ENCODE measurements around the gene MRPS27.

MRPS27 gene

GRCh38 chr5:72314571-72315172 is 5.4 kb downstream of the MRPS27 start:
- TF ChIP-seq TAF1 (IDR thresholded peaks at IDR 0.05; ENCODE audit: low read depth) (no peak), MAX (IDR thresholded peaks at IDR 0.05) (no peak), CREB1 (IDR thresholded peaks at IDR 0.05; ENCODE audit: low read depth) (no peak), CEBPB (IDR thresholded peaks at IDR 0.05) (no peak), RAD21 (IDR thresholded peaks at IDR 0.05; ENCODE audit: low read depth) (no peak), USF1 (IDR thresholded peaks at IDR 0.05) (no peak), NFIC (IDR thresholded peaks at IDR 0.05) (no peak), EGR1 (IDR thresholded peaks at IDR 0.05) (no peak), YY1 (IDR thresholded peaks at IDR 0.05; ENCODE audit: low read depth) (no peak), TEAD4 (IDR thresholded peaks at IDR 0.05) (no peak), TCF12 (IDR thresholded peaks at IDR 0.05; ENCODE audit: low read depth) (no peak), EP300 (IDR thresholded peaks at IDR 0.05; ENCODE audit: borderline replicate concordance) (no peak), FOXM1 (IDR thresholded peaks at IDR 0.05; ENCODE audit: borderline replicate concordance, low read depth) (no peak), ZBTB7A (IDR thresholded peaks at IDR 0.05; ENCODE audit: low read depth) (no peak)
- TF ChIP-seq, protein P1, sequence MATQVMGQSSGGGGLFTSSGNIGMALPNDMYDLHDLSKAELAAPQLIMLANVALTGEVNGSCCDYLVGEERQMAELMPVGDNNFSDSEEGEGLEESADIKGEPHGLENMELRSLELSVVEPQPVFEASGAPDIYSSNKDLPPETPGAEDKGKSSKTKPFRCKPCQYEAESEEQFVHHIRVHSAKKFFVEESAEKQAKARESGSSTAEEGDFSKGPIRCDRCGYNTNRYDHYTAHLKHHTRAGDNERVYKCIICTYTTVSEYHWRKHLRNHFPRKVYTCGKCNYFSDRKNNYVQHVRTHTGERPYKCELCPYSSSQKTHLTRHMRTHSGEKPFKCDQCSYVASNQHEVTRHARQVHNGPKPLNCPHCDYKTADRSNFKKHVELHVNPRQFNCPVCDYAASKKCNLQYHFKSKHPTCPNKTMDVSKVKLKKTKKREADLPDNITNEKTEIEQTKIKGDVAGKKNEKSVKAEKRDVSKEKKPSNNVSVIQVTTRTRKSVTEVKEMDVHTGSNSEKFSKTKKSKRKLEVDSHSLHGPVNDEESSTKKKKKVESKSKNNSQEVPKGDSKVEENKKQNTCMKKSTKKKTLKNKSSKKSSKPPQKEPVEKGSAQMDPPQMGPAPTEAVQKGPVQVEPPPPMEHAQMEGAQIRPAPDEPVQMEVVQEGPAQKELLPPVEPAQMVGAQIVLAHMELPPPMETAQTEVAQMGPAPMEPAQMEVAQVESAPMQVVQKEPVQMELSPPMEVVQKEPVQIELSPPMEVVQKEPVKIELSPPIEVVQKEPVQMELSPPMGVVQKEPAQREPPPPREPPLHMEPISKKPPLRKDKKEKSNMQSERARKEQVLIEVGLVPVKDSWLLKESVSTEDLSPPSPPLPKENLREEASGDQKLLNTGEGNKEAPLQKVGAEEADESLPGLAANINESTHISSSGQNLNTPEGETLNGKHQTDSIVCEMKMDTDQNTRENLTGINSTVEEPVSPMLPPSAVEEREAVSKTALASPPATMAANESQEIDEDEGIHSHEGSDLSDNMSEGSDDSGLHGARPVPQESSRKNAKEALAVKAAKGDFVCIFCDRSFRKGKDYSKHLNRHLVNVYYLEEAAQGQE (IDR thresholded peaks at IDR 0.05; ENCODE audit: low read depth): no peak

DNA sequence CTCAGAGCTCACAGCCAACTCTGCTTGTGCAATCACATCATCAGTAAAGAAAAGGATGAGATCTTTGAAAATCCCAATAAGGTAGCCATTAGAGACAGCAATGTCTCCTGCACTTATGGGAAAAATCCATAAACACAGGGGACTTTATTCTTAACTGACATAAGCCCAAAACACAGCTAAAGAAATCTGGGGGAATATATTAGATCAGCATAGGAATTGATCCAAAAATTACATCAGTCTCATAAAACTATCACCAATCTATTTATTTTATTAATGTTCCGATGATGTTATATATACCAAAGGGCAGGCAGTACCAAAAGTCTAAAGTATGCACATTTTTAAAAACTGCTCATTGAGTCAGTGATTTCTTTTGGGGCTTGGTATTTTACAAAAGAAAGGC is 6.9 kb downstream of the MRPS27 start:
- no peak for TF ChIP-seq TCF12 (IDR thresholded peaks at IDR 0.05; ENCODE audit: low read depth)
- no peak for TF ChIP-seq NFIC (IDR thresholded peaks at IDR 0.05)
- TF ChIP-seq ZBTB7A (IDR thresholded peaks at IDR 0.05; ENCODE audit: low read depth): no peak
- no peak for TF ChIP-seq EGR1 (IDR thresholded peaks at IDR 0.05)
- no peak for TF ChIP-seq CREB1 (IDR thresholded peaks at IDR 0.05; ENCODE audit: low read depth)
- TF ChIP-seq MAX (IDR thresholded peaks at IDR 0.05): no peak
- TF ChIP-seq RAD21 (IDR thresholded peaks at IDR 0.05; ENCODE audit: low read depth): no peak
- TF ChIP-seq FOXM1 (IDR thresholded peaks at IDR 0.05; ENCODE audit: borderline replicate concordance, low read depth): no peak
- TF ChIP-seq EP300 (IDR thresholded peaks at IDR 0.05; ENCODE audit: borderline replicate concordance): no peak
- no peak for TF ChIP-seq TAF1 (IDR thresholded peaks at IDR 0.05; ENCODE audit: low read depth)
- no peak for TF ChIP-seq USF1 (IDR thresholded peaks at IDR 0.05)
- no peak for TF ChIP-seq TEAD4 (IDR thresholded peaks at IDR 0.05)

DNA sequence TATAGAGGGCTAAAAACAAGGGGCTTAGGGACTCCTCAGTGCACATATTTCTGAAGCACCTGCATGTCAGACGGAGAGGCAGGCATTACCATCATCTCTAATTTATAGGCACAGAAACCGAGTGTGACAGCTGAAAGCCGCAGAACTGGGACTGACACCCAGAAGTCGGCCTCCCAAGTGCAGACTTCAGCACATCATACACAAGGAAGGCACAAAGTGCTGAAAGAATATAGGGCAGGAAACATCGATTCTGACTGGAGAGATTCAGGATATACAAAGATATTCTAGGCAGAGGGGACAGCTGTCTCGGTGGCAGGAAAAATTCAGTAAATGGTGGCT is 11.2 kb downstream of the MRPS27 start:
- TF ChIP-seq CEBPB (IDR thresholded peaks at IDR 0.05) (no peak), TAF1 (IDR thresholded peaks at IDR 0.05; ENCODE audit: low read depth) (no peak), YY1 (IDR thresholded peaks at IDR 0.05; ENCODE audit: low read depth) (no peak), USF1 (IDR thresholded peaks at IDR 0.05) (no peak), ZBTB7A (IDR thresholded peaks at IDR 0.05; ENCODE audit: low read depth) (no peak), EGR1 (IDR thresholded peaks at IDR 0.05) (no peak), CREB1 (IDR thresholded peaks at IDR 0.05; ENCODE audit: low read depth) (no peak), NFIC (IDR thresholded peaks at IDR 0.05) (no peak), RAD21 (IDR thresholded peaks at IDR 0.05; ENCODE audit: low read depth) (no peak)
- TF ChIP-seq, protein P1 (IDR thresholded peaks at IDR 0.05; ENCODE audit: low read depth): no peak

DNA sequence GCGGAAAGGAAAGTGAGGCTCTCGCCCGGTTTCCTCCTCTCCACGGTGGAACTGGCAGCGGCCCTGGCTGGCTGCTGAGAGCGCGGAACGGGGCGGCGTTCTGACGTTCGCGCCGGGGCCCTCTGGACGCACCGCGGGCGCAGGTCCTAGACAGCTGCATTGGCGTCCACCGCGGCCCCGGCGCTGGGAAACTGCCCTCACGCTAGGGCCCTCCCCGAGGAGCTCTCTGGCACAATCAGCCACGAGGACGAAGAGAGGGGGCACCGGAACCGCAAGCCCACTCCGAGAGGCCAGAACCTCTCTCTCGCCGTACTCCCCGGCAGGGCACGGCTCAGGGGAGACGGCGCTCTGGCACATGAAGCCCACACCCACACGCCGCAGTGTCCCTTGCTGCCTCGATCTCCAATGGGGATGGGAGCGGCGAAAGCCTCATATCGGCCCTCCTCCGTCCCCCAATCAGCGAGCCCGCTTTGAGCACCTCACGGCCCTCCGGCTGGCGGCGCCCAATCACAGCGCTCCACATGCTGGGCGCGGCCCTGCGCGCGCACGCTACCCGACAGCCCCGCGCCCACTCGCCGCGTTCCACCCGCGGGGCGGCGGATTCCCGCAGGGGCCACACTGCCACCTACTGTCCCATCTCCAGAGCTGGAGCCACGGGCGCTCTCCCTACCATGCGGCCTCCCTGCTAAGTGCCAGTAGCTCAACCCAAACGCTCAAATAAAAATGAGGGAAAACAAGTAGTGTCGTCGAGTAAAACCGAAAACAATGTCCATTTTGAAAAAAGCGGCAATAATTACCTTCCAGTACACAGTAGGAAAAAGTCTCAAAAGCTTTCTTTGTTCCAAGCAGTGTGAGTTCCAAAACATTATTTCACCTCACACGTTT is 11.8 kb downstream of the MRPS27 start:
- TF ChIP-seq TAF1 (IDR thresholded peaks at IDR 0.05; ENCODE audit: low read depth) (peak; percentile 78), MAX (IDR thresholded peaks at IDR 0.05) (peak; percentile 90), TCF12 (IDR thresholded peaks at IDR 0.05; ENCODE audit: low read depth) (peak; percentile 42; the same call in 1 of the 2 replicates), EP300 (IDR thresholded peaks at IDR 0.05; ENCODE audit: borderline replicate concordance) (no peak; the same call in 1 of the 2 replicates), CEBPB (IDR thresholded peaks at IDR 0.05) (no peak; the same call in 1 of the 2 replicates), USF1 (IDR thresholded peaks at IDR 0.05) (no peak), CREB1 (IDR thresholded peaks at IDR 0.05; ENCODE audit: low read depth) (peak; percentile 13; the same call in 1 of the 2 replicates), YY1 (IDR thresholded peaks at IDR 0.05; ENCODE audit: low read depth) (no peak), RAD21 (IDR thresholded peaks at IDR 0.05; ENCODE audit: low read depth) (peak; percentile 67; the same call in 1 of the 2 replicates), NFIC (IDR thresholded peaks at IDR 0.05) (no peak), FOXM1 (IDR thresholded peaks at IDR 0.05; ENCODE audit: borderline replicate concordance, low read depth) (0 out of 2 replicates have a peak, but pooled peaks have one; percentile 16), ZBTB7A (IDR thresholded peaks at IDR 0.05; ENCODE audit: low read depth) (0 out of 2 replicates have a peak, but pooled peaks have one; percentile 50), EGR1 (IDR thresholded peaks at IDR 0.05) (no peak), TEAD4 (IDR thresholded peaks at IDR 0.05) (peak; percentile 66; the same call in 1 of the 2 replicates)
- TF ChIP-seq, protein P1 (IDR thresholded peaks at IDR 0.05; ENCODE audit: low read depth): no peak

All from Ishikawa (cell line).